Nucleus accumbens (tissue), 56 donors: Measurements from ENCODE around the gene FAM50A.

ENCODE experiments used
- DNase-seq, 56 donors: peaks; one replicate each; lab custom pipeline; 2025; lab: John Stamatoyannopoulos, UW

Gene FAM50A

GRCh38 chrX:154436983-154437752 is 6.8 kb upstream of the FAM50A start, which contains the start of gene GDI1:
Gene GDI1 (plus strand): TSS chrX:154437154. CDS start chrX:154437255, 101 bp downstream.
- DNase-seq: peak in 26 of 56 donors; percentile 1 to 65 (median 30)

GRCh38 chrX:154437971-154438893 is 5.7 kb upstream of the FAM50A start:
- DNase-seq: no peak

GRCh38 chrX:154439841-154440240 is 4.1 kb upstream of the FAM50A start:
- DNase-seq: no peak

GRCh38 chrX:154440623-154441357 is 3.2 kb upstream of the FAM50A start:
- no peak for DNase-seq

GRCh38 chrX:154441564-154441963 is 2.4 kb upstream of the FAM50A start:
- no peak for DNase-seq

GRCh38 chrX:154441984-154442707 is 1.8 kb upstream of the FAM50A start:
- no peak for DNase-seq

GRCh38 chrX:154443479-154443910 is 446 bp upstream of the FAM50A start:
- no peak for DNase-seq

GRCh38 chrX:154444755-154445246 is 860 bp downstream of the FAM50A start:
- no peak for DNase-seq

- no peak for DNase-seq
These were observed 1.8 kb downstream of the FAM50A start for GRCh38 chrX:154445776-154446175.

GRCh38 chrX:154446430-154446829 is 2.5 kb downstream of the FAM50A start:
- DNase-seq: no peak

- DNase-seq: no peak
These were observed 4.5 kb downstream of the FAM50A start for GRCh38 chrX:154448484-154448883.

- no peak for DNase-seq
These were observed 5.7 kb downstream of the FAM50A start for GRCh38 chrX:154449618-154450017.

GRCh38 chrX:154450312-154450711 is 6.4 kb downstream of the FAM50A start:
- peak in 20 of 56 donors; percentile 1 to 58 (median 12) for DNase-seq

GRCh38 chrX:154452823-154453222 is 8.9 kb downstream of the FAM50A start:
- DNase-seq: peak in 26 of 56 donors; percentile 1 to 59 (median 15)

GRCh38 chrX:154457491-154458115 is 13.7 kb downstream of the FAM50A start:
- DNase-seq: peak in 19 of 56 donors; percentile 6 to 64 (median 34)

GRCh38 chrX:154458116-154458953 is 14.4 kb downstream of the FAM50A start, which contains the start of gene PLXNA3:
Gene PLXNA3 (plus strand): TSS chrX:154458281. CDS start chrX:154460184, 1,903 bp downstream.
- DNase-seq: peak in 31 of 56 donors; percentile 3 to 70 (median 33)

- peak in 20 of 56 donors; percentile 2 to 35 (median 12) for DNase-seq
These were observed 15.2 kb downstream of the FAM50A start for GRCh38 chrX:154458954-154459778.
